Raji (cell line): ENCODE data around the gene SPATA17.

ENCODE experiments used
- POLR2A ChIP-seq: IDR thresholded peaks from 2 replicates; pipeline ENCODE4 v1.6.1; 2011; ENCODE audit warnings: low read depth, low read length, control low read depth; ENCODE audit not compliant: insufficient read depth

The SPATA17 gene

DNA sequence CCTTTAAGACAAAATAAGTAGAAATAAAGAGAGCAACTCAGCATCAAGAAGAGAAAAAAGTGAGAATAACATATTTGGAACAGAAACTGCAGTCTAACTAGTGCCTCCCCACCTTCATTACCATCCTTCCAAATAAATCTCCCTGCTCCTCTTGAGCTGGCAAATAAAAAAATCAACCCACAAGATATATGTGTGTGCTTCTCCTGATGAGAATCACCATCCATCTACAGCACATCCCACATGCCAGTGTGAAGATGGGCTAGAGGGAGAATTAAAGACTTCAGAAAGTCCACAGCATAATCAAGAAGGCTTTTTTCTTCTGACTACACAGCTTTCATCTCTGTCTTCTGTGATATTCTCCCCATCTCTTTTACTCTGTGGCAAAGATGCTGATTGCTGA is 244.1 kb downstream of the SPATA17 start:
- no peak for TF ChIP-seq POLR2A

DNA sequence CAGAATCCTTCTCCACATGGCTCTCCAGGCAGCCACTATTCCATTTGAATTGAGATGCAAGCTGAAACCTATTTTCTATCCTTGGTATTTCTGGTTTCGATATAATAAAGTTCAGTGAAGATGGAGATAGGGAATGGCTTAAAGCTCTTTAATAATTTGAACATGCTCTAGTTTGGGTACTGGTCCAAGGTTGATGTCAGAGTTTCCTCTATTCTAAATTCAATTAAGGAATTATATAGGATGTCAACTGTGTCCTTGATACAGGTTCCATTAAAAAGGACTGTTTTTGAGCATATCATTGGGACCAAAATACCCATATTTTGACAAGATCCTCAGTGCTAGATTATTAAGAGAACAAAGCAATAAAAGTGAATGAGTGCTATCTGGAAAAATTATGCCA is 245.3 kb downstream of the SPATA17 start:
- TF ChIP-seq POLR2A = no peak

DNA sequence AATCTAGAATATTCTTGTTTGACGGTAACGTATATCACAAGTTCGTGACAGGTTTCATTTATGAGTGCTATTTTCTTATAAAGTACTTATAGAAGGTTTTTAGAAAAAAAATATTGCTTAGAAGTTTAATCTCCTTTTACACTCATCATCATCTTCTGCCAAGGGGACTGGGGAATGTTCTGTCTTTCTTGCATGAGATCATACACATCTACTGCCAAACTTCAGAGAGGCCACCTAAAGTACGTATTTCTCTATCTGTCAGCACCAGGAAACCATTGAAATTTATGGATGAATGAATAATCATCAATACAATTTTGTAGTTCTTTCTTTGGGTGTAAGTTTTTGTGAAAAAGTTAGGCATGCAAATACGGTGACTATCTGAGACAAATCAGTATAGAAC is 245.8 kb downstream of the SPATA17 start:
- no peak for TF ChIP-seq POLR2A

DNA sequence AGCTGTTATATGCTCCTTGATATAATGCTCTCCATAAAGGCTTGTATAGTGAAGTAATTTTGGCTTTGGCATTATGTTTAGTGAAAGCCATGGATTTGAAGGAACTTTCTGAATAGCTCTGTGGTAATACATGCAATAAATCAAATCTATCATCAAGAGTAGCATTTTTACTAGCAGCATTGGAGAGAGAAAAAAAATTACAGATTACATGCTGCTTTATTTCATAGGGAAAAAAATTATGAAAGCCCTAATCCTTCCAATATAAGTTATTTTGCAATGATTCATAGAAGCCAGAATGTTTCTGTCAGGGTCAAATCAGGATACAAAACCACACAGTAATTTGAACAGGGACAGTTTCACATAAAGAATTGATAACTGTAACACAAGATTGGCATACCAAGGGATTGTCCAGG is 250.0 kb downstream of the SPATA17 start:
- TF ChIP-seq POLR2A = no peak

DNA sequence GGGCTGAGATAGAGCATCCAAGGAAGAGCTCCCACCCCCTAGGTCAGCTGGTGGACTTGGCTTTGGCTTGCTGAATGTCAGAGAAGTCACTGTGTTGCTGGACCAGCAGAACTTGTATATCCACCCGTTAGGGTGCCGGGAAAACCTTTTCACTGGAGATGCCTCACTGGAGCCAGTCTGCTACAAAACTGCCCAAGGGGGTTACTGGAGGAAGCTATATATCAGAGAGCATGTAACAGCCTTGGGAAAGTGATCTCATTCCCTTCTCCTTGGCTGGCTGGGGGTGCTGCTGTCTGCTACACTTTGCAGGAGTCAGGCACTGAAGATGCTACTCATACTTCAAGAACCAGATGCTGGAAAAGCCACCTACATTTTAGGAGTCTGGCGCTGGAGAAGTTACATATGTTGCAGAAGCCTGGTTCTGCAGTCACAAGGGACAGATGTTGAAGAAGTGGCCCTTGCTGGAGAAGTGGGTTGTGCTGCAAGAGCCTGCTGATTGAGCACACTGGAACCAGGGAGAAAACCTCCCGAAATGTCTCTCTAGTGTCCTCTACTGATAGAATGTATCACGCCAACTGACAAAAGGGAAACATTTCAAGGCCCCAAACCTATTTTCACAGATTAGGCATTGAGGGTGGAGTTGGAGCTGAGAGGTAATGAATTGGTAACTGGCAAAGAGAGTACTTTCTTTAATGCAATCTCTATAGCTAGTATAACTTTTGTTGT is 250.6 kb downstream of the SPATA17 start:
- no peak for TF ChIP-seq POLR2A

DNA sequence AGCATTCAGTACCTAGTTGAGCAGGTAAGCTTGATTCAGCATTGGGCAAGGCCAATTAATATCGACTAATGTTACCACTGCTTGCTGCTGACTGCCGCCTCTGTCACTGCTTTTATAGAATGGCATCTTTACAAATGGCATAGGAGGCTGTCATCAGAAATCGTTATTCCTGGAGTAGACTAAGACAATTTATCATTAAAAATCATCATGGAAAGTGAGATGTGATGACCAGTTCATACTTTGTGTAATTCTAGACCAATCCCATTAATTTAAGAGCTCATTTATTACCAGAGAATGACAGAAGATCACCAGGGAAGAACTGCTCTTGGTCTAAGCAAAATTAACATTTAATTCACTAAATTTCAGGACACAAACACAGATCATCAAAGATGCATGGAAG is 254.0 kb downstream of the SPATA17 start:
- TF ChIP-seq POLR2A = no peak

DNA sequence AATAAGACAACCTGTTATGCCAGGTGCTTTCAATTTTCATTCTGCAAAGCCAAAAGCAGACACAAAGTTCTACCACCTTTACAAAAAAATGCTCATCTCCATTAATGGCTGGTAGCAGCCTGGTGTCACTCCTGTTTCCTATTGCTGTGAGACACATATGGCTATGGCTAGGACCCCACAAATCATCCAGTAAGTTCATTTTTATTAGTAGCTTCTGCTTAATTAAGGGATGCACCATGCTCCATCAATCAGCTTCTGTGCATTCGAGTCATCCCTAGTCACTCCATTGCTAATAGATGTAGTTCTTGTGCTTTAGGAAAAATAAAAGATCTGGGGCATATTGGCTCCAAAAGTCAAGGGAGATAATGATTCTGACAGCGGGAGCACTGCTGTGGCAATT is 257.2 kb downstream of the SPATA17 start:
- no peak for TF ChIP-seq POLR2A

DNA sequence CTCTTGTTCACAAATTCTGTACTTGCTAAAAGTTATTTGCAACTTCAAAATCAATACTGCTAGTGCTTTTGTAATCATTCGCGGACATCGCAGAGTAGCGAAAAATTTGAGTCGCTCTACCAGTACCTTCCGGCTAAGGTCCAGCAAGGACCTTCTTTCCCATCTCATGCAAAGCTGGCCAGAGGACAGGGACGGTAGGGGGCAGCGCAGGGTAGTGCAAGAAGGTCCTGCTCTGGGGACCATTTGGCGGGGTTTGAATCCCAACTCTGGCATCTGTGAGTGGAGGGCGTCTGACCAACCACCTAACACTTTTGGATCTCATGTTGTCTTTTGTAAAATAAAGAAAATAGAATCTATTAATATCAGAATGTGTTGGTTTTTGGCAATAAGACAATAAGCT is 258.3 kb downstream of the SPATA17 start:
- TF ChIP-seq POLR2A = no peak

DNA sequence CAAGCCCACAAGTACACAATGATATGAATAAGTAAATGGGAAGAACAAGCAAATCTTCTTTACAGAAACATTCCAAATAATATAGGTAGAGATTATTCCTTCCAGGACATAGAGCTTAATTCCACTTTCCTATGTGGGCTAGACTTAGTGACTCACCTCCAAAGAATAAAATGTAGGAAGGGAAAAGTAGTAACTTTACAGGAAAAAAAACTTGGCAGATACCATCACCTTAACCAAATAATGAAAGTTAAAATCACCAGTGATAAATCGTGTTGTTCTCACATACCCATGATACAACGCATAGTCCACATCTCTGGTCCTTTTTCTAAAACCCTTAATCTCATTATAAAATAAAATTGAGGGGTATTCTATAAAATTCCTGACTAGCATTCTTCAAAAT is 260.8 kb downstream of the SPATA17 start:
- no peak for TF ChIP-seq POLR2A

DNA sequence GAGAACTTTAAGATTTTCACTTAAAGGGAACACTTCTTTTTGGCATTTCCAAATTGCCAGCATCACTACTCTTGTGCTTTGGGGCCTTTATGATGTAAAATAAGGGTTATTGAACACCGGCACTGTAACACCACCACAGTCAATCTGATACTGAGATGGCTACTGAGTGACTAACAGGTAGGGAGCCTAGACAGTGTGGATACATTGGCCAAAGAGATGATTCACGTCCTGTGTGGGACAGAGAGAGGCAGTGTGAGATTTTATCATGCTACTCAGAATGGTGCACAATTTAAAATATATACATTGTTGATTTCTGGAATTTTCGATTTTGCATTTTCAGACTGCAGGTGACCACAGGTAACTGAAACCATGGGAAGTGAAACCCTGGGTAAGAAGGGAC is 261.6 kb downstream of the SPATA17 start:
- no peak for TF ChIP-seq POLR2A

DNA sequence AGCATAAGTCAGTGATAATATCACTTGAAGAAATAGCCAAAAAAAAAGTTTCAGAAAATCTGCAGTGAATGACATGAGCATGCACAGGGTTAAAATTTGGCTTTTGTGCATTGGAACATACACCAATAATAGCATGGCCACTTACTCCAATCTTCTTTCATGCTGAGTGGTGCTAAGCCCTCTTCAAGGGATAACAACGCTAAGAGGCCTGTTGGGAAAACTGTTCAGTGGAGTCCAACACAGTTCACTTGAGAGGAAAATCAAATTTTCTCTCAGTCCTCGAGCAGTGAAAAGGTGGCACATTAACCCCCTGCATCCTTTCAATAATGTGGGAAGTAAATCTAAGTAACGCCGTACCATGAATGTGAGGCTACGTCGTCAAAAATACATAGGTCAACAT is 264.7 kb downstream of the SPATA17 start:
- no peak for TF ChIP-seq POLR2A

DNA sequence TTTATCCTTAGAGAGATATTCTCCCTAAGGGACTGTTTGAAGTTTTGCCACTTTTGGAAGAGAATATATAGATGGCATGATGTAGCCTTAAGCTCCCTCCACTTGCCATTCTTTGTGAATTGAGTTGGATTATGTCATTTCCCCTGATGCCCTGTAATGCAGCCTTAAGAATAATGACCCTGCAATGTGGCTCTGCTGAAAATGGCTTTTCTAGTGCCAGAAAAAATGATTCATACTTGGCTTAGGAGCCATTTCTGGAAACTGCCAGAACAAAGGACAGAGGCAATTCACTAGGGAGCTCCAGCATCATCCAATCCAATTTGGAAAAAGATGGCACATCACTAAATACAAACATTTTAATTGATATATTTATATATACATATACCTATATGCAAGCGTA is 265.3 kb downstream of the SPATA17 start:
- no peak for TF ChIP-seq POLR2A

DNA sequence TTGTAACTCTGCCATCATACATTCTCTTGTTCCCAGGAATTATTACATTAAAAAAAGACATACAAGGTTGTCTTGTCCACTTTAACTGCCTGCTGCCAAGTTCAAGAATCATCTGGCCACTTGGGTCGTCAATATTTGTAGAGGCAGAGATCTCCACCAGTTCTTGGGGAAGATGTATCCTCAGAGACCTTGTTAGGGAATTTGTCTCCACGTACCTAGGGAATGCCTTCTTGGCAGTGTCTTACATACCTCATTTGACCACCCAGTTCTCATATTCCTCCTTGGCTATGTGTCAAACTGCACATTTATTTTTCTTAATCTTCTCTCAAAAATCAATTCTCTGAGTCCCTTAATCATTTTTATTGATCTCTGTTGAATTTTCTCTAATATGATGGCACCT is 266.0 kb downstream of the SPATA17 start:
- TF ChIP-seq POLR2A = no peak

DNA sequence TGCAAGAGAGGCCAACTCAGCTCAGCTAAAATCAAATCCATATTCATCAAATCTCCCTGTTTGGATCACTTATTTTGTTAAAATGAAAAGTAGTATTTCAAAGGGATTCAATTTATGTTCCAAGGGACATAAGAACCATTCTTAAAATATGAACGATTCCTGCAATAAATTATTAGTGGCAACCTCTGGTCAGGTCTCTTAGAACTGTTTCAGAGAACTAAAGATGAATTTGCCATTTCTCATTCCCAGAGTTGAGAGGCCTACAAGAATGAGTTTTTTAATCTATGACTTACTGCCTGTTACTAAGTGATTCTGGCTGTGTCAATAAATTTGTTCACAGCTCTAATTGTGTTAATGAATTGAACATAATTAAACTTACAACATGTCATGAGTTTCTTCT is 268.5 kb downstream of the SPATA17 start:
- TF ChIP-seq POLR2A = no peak

DNA sequence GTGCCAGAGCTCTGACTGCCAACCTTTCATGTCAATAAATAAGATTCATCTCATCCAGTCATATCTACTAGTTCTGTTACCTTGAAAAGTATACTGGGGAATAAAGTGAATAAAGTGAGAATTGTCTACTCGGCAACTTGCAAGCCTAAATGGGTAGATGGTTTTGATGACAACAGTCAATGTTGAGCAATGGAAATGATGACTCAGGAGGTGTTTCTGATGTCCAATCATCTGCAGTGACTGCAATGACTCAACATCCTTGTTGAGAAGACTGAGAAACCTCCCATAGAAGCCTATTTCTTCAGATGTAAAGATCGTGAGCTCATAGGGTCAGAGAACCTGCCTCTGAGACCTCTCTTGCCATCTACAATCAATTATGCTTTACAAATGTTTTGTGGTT is 276.4 kb downstream of the SPATA17 start:
- TF ChIP-seq POLR2A = no peak

DNA sequence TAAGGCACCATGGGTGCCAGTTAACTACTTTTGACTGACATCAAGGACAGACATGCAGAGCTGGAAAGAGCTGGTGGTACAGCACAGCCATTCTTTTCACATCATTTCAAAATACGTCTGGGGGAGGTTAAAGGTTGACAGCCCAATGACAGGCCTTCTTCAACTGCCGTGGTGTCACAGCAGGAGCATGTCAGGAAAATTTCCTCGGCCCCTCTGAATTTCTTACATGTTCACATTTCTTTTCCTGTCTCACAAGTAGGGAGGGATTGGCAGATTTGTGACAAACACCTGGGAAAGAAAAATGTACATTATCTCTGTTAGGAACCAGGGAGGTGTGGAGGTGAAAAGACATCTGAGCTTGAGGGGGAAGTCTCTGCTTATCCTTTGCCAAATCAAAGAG is 279.1 kb downstream of the SPATA17 start:
- no peak for TF ChIP-seq POLR2A

DNA sequence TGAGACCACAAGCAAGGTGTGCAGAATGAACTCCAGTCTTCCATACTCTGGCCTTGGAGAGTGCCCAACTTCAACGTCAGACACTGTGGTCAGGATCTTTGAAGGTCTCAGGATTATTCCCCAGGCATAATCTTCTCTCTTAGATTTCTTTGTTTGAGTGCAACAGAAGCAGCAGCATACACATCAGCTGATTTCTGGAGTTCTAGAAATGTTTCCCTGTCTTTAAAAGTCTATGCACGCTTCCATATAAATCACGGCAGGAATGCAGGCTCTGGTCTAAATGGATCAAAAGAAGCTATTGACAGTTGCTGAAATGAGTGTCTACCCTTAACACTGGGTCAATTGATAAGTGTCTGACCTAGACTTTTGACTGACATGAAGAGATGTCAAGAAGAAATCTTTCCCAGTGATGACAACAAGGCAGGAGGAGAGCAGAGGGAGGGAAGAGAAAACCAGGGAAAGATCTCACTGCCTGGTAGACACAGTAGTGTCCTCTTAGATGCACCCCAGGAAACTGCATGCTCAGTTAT is 279.7 kb downstream of the SPATA17 start:
- TF ChIP-seq POLR2A = no peak
